Lower leg skin (tissue), 4 donors: Measurements from ENCODE around the gene MS4A4A. TPM values are rescaled to one million over a fixed set of nuclear protein-coding genes. Genes with fewer than 3 reads are reported as not detected.
A peak's percentile ranks its signal among the peaks of the same experiment; 100 is the strongest.

ENCODE experiments used
- DNase-seq, 2 donors: peaks; one replicate each; pipeline ENCODE4 v3.0.0-alpha.2; 2019; ENCODE audit warnings: low spot score in 2 of 2
- H3K4me3 ChIP-seq: fragments of 200-600 bp; sonication (generic); 2 replicates; pipeline ENCODE4 v1.5.1; 2017; ENCODE audit warnings: mild to moderate bottlenecking, low read depth; ENCODE audit not compliant: poor library complexity, severe bottlenecking
- CTCF ChIP-seq, 3 donors: fragments of 450-650 bp; IDR thresholded peaks; one replicate each; pipeline ENCODE4 v1.5.1; 2016; ENCODE audit warnings: antibody characterized with exemption in 3 of 3, mild to moderate bottlenecking in 3 of 3, moderate library complexity in 2 of 3
- POLR2A ChIP-seq, 2 donors: fragments of 450-650 bp; IDR thresholded peaks; one replicate each; pipeline ENCODE4 v1.6.1; 2016 to 2017; ENCODE audit warnings: antibody characterized with exemption in 2 of 2, mild to moderate bottlenecking in 1 of 2, moderate library complexity in 1 of 2
- WGBS, 2 donors: methylation state at CpG; one replicate each; pipeline ENCODE4 v1.1.5; 2018; 5-methylcytosine and 5-hydroxymethylcytosine counted together
- intact Hi-C: fragments of 100-400 bp; cut with DNase I; formaldehyde crosslinking; loops from one replicate; pipeline ENCODE4 v1.15.0; 2023; ENCODE audit warnings: low total_unique reads
- total RNA-seq, 4 donors: library from RNA; depleted of rRNA; stranded (reverse); fragments of >200 nt; gene quantifications; one replicate each; pipeline ENCODE4 v1.1.0, GENCODE V29; 2016

MS4A4A gene
- 1 to 10 TPM; 3.0 to 9.5 (median 6.2) TPM for total RNA-seq

GRCh38 chr11:60280412-60280811 is at the start of gene MS4A4A:
MS4A4A (plus strand) TSS chr11:60280666; CDS start chr11:60280676, 10 bp downstream.
- intact Hi-C loops = no loop called here
- WGBS, 2 donors = 80 to 81% methylated on average over 3 of the region's 3 CpGs
- peak in 1 of 2 donors; percentile 28 for DNase-seq
- TF ChIP-seq POLR2A (IDR thresholded peaks at IDR 0.05) = no peak
- peak within 1 kb of the TSS; percentile 10 for H3K4me3 ChIP-seq

- intact Hi-C loops = no loop called here
- no peak for DNase-seq
- 62 to 63% methylated on average over 1 of the region's 1 CpG for WGBS, 2 donors
- TF ChIP-seq CTCF (IDR thresholded peaks at IDR 0.05) (no peak), POLR2A (IDR thresholded peaks at IDR 0.05) (no peak)
- no peak overlapping the region for H3K4me3 ChIP-seq
Observed at GRCh38 chr11:60230681-60231080, 49.8 kb upstream of the MS4A4A start.

- intact Hi-C loops = no loop called here
Observed at GRCh38 chr11:60235321-60235720, 45.1 kb upstream of the MS4A4A start.

DNA sequence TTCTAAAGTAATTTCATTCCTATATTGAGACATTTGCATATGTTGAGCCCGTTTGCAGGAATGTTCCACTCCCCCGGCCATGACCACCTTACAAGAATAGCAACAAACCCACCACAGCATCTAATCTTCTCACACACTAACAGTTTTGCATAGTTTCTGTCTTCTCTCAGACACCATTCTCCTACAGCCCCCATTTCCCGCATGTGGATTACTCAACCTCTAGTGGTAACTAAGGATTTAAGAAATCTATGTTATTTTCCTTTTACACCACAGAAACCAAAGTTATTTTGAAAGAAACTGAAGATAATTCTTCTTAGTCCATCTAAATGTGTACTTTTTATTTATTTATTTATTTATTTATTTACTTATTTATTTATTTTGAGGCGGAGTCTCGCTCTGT is 39.8 kb upstream of the MS4A4A start:
- TF ChIP-seq CTCF (IDR thresholded peaks at IDR 0.05) (no peak), POLR2A (IDR thresholded peaks at IDR 0.05) (no peak)
- no peak for DNase-seq
- 85 to 88% methylated on average over 5 of the region's 5 CpGs for WGBS, 2 donors
- intact Hi-C loops = no loop called here
- no peak overlapping the region for H3K4me3 ChIP-seq

More at GRCh38 chr11:60235321-60235720, 45.1 kb upstream of the MS4A4A start:
- no peak for DNase-seq
- H3K4me3 ChIP-seq = no peak overlapping the region
- TF ChIP-seq POLR2A (IDR thresholded peaks at IDR 0.05) = no peak
- TF ChIP-seq CTCF (IDR thresholded peaks at IDR 0.05) = no peak
- WGBS, 2 donors = 75 to 84% methylated on average over 3 of the region's 3 CpGs

DNA sequence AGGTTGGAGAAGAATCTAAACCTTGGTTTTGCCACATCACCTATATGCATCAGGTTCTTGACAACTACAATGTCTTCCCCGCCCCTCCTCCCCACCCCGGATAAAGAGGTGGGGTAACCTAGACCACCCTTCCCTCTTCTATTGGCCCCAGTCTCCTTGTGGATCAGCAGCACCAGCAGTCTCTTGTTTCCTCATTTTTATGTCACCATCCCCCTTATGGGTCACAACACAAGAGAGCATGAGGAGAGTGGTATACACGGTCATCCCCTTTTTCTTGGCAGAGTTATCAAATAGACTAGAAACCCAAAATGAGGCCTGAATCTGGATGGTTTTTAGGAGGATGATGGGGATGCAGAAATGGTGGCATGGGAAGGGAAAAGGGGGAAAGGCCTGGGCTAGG is 38.7 kb upstream of the MS4A4A start:
- WGBS, 2 donors = 83 to 88% methylated on average over 3 of the region's 3 CpGs
- H3K4me3 ChIP-seq = no peak overlapping the region
- no peak for DNase-seq
- TF ChIP-seq POLR2A (IDR thresholded peaks at IDR 0.05) = no peak
- TF ChIP-seq CTCF (IDR thresholded peaks at IDR 0.05) = no peak
- intact Hi-C loops = no loop called here

GRCh38 chr11:60242740-60243239 is 37.7 kb upstream of the MS4A4A start, which contains the start of gene MS4A4E:
MS4A4E (minus strand) TSS chr11:60243137; CDS start chr11:60230055, 13,082 bp downstream.
- H3K4me3 ChIP-seq = no peak within 1 kb of the TSS
- intact Hi-C loops = no loop called here
- 70 to 76% methylated on average over 5 of the region's 5 CpGs for WGBS, 2 donors
- DNase-seq = no peak
- TF ChIP-seq POLR2A (IDR thresholded peaks at IDR 0.05) (no peak), CTCF (IDR thresholded peaks at IDR 0.05) (no peak)
